HCEC 1CT (cell line): ENCODE measurements around the gene TEX264.
A peak's percentile ranks its signal among the peaks of the same experiment; 100 is the strongest.

ENCODE experiments used
- DNase-seq: peaks from one replicate; pipeline ENCODE4 v3.0.0-alpha.2; 2017

The TEX264 gene

DNA sequence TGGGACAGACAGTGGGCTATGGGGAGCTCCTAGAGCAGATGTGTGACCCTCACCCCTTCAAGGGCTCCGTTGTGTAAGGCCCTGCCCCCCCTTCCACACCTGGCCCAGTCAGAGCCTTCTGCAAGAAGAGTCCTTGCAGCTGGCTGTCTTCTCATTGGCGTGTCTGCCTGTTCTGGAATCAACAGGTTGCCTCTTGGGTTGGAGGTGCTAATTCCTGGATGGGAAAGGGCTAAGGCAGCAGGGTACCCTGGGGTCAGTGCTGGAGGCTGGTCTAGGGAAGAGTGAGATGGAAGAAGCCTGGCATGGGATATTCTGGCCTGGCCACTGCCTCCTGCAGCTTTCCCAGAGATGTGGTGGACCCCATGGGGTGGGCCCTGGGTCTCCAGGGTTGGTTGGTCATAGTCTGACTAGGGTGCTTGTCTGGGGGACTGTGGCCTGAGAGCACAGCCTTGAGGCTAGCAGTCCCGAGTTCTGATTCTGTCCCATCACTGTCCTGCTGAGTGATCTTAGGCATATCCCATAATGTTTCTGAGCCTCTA lies 5.1 kb downstream of the TEX264 start:
- no peak for DNase-seq

DNA sequence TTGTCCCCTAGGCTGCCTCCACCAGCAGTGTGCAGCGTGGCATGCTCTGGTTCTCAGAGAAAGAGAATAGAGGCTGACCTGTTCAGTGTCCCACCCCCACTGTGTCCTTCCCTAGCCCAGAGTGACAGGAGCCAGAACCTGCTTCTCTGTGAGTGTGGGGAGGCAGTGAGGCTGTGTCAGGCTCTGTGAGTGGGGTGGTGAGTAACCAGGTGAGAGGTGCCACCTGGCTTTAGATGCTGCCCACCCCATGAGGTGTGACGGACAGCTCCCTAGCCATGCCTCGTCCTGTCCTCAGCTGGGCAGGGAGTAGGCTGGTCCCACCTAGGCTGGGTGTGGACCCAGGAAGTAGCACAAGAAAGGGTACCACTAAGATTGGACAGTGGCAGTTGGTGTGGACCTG lies 6.3 kb downstream of the TEX264 start:
- no peak for DNase-seq

DNA sequence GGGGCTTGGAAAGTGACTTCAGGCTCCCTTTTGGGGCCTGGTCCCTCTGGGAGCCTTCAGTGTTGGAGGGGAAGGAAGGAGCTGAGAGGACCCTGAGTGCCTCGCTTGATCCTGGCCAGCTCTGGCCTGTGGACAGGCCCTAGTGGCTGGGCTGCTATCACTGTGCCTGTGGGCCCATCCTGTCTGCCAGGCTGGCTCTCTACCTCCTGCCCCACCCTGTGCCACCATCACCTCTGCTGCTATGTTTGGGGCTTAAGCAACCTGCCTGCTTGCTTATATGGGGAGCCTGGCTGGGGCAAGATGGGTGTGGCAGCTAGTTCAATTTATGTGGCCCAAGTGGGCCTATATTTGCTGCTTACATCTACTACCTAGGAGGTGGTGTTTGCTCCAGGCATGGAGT lies 7.1 kb downstream of the TEX264 start:
- no peak for DNase-seq

GRCh38 chr3:51678641-51679040 lies 7.6 kb downstream of the TEX264 start:
- DNase-seq: no peak

GRCh38 chr3:51679318-51679717 lies 8.3 kb downstream of the TEX264 start:
- no peak for DNase-seq

- no peak for DNase-seq
Measured at GRCh38 chr3:51679777-51680176, 8.7 kb downstream of the TEX264 start.

GRCh38 chr3:51680196-51680595 lies 9.1 kb downstream of the TEX264 start:
- no peak for DNase-seq

DNA sequence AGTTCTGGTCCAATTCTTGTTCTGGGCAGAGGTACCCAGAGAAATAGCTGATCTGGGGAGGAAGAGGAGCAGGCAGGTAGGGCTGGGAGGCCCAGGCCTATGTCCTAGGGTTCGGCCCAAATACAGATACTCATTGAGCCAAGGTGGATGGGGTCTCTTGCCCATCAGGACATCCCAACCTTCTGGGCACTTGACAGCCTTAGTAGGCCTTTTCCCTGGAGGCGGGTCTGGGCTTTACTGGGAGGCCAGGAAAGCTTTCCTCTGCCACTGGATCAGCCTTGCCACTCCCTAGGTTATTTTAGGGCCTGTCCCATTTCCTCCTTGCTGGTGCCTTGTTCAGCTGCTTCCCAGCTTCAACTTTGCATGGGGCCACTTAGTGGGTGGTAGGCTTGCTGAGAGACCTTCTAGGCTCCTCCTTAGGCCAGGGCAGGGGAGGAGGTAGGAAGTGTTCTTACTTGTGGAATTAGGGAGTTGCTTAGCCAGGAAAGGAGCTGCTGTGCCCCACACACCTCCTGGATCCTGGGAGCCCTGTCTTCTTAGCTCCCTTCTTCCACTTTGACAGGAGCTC lies 9.7 kb downstream of the TEX264 start:
- DNase-seq: no peak

GRCh38 chr3:51681453-51681852 lies 10.4 kb downstream of the TEX264 start:
- peak; percentile 30 for DNase-seq

- peak; percentile 80 for DNase-seq
Measured at GRCh38 chr3:51682079-51682478, 11.0 kb downstream of the TEX264 start.

GRCh38 chr3:51682526-51682925 lies 11.5 kb downstream of the TEX264 start:
- no peak for DNase-seq

- no peak for DNase-seq
Measured at GRCh38 chr3:51683566-51683965, 12.5 kb downstream of the TEX264 start.

GRCh38 chr3:51684971-51685751 lies 14.1 kb downstream of the TEX264 start:
- DNase-seq: no peak

GRCh38 chr3:51686056-51686455 lies 15.0 kb downstream of the TEX264 start:
- DNase-seq: no peak

- no peak for DNase-seq
Measured at GRCh38 chr3:51686512-51687215, 15.6 kb downstream of the TEX264 start.

GRCh38 chr3:51687431-51688205 lies 16.6 kb downstream of the TEX264 start:
- no peak for DNase-seq

- DNase-seq: no peak
Measured at GRCh38 chr3:51688206-51688600, 17.2 kb downstream of the TEX264 start.

DNA sequence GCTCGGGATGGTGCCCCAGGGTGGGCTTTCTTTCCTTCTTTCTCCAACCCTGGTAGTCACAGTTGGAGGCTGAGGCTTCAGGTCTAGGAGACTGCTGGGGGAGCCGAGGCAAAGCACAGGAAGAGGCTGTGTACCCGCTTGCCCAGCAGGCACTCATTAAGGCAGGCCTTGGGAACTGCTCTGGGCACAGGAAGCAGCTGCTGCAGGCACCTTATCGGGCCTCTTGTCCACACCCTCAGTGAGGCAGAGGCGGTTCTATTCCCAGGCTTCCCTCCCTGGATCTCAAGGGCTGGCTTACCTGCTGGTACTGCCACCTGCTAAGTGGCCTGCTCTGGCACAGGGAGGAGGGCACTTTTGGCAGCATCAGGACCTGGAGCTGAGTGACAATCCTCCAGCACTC lies 20.0 kb downstream of the TEX264 start:
- no peak for DNase-seq

- DNase-seq: no peak
Measured at GRCh38 chr3:51691949-51692348, 20.9 kb downstream of the TEX264 start.

GRCh38 chr3:51692980-51693395 lies 21.9 kb downstream of the TEX264 start:
- DNase-seq: no peak

- no peak for DNase-seq
Measured at GRCh38 chr3:51696954-51697353, 25.9 kb downstream of the TEX264 start.

GRCh38 chr3:51698209-51698608 lies 27.2 kb downstream of the TEX264 start:
- no peak for DNase-seq

- DNase-seq: no peak
Measured at GRCh38 chr3:51700403-51700802, 29.4 kb downstream of the TEX264 start.
